GM12891 (cell line): ENCODE measurements around the gene EHD3.

Experiments
- POLR2A ChIP-seq: IDR thresholded peaks from 2 replicates; pipeline ENCODE4 v1.6.1; 2011; ENCODE audit warnings: low read depth, low read length, control low read depth
- POLR2AphosphoS5 ChIP-seq: IDR thresholded peaks from 2 replicates; pipeline ENCODE4 v1.6.1; 2011; ENCODE audit warnings: low read depth, low read length, control low read depth

DNA sequence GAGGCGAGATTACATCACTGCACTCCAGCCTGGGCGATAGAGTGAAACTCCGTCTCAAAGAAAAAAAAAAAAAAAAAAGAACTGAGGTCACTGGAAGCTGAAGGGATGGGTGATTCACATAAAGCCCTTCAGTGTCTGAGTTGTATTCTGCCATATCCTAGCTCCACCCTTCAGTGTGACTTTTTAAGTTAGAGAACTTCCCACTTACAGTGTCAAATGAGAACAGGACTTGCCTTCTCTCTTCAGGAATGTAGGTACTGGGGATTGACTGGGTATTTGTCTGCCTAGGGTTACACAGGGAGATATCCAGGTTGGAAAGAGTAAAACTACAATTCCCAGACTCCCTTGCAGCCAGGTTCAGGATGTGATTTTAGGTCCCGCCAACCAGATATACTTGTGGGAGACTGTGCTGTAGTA lies 37.9 kb downstream of the EHD3 start:
- TF ChIP-seq POLR2A (no peak), POLR2AphosphoS5 (no peak)
